ENCODE measurements around the gene FAM219A.

GRCh38 chr9:34386656-34387055, 71.7 kb downstream of the FAM219A start:
- TF ChIP-seq GATA3 (IDR thresholded peaks at IDR 0.05; ENCODE audit: low read depth, low read length), result no peak
- no peak for TF ChIP-seq GATA2 (IDR thresholded peaks at IDR 0.05; ENCODE audit: low read depth, low read length)

Measured in SH-SY5Y (cell line).